ENCODE data around the gene LDLRAD4. TPM values are rescaled to one million over a fixed set of nuclear protein-coding genes. Genes with fewer than 3 reads are reported as not detected.

Gene LDLRAD4
- total and polyA plus RNA-seq, 9 of the 15 experiments (the other 6 are each of a cell fraction or from before 2014, with no cell fraction given), result 0.01 TPM; not detected in 8

GRCh38 chr18:13563390-13563805, 344.8 kb downstream of the LDLRAD4 start (continued):
- TF ChIP-seq E2F3 (CRISPR knock-in tag; IDR thresholded peaks at IDR 0.05) (no peak), PHF20 (IDR thresholded peaks at IDR 0.05; ENCODE audit: partially characterized antibody) (no peak), ZNF449 (CRISPR knock-in tag; IDR thresholded peaks at IDR 0.05) (no peak), SPI1 (IDR thresholded peaks at IDR 0.05; ENCODE audit: borderline replicate concordance, low read depth, low read length) (no peak), RBM15 (IDR thresholded peaks at IDR 0.05; ENCODE audit: insufficient read depth, low read length) (no peak), PCBP2 (IDR thresholded peaks at IDR 0.05; ENCODE audit: low read depth, low read length, poor library complexity, severe bottlenecking) (no peak), ZNF253 (CRISPR knock-in tag; conservative IDR thresholded peaks at IDR 0.05) (no peak)
- TF ChIP-seq, protein P1, sequence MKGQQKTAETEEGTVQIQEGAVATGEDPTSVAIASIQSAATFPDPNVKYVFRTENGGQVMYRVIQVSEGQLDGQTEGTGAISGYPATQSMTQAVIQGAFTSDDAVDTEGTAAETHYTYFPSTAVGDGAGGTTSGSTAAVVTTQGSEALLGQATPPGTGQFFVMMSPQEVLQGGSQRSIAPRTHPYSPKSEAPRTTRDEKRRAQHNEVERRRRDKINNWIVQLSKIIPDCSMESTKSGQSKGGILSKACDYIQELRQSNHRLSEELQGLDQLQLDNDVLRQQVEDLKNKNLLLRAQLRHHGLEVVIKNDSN (CRISPR knock-in tag; IDR thresholded peaks at IDR 0.05), result no peak

DNA sequence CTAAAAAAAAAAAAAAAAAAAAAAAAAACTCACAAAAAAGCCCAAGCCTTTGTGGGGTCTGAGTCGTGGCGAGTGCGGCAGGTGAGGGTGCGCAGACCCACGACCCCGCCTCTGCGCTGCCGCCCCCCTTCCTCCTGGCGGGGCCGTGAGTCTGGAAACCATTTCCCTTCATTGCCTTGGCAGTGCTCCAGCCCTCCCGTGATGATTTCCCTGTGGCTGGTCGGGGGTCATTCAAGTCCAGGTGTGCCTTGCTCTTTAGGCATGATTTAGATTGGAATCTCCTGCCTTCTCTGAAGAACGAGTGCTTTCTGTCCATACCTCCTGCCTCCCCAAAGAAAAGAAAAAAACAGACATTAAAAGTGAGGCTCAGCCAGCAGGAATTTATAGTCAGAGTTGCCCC, 346.0 kb downstream of the LDLRAD4 start:
- BruUV-seq (replicated peaks), result no TSS peak
- TF ChIP-seq HNRNPL (IDR thresholded peaks at IDR 0.05; ENCODE audit: low read depth, low read length) (no peak), NFE2L1 (tag; IDR thresholded peaks at IDR 0.05; ENCODE audit: borderline replicate concordance, low read depth) (no peak), SIN3B (IDR thresholded peaks at IDR 0.05; ENCODE audit: low read depth) (no peak), MCM7 (IDR thresholded peaks at IDR 0.05) (no peak), GTF2E2 (tag; IDR thresholded peaks at IDR 0.05) (no peak), TSC22D4 (tag; IDR thresholded peaks at IDR 0.05) (no peak), SMAD3 (CRISPR knock-in tag; conservative IDR thresholded peaks at IDR 0.05) (no peak), PKNOX1 (IDR thresholded peaks at IDR 0.05) (no peak), ZEB2 (IDR thresholded peaks at IDR 0.05) (no peak)
- TF ChIP-seq, protein P2, sequence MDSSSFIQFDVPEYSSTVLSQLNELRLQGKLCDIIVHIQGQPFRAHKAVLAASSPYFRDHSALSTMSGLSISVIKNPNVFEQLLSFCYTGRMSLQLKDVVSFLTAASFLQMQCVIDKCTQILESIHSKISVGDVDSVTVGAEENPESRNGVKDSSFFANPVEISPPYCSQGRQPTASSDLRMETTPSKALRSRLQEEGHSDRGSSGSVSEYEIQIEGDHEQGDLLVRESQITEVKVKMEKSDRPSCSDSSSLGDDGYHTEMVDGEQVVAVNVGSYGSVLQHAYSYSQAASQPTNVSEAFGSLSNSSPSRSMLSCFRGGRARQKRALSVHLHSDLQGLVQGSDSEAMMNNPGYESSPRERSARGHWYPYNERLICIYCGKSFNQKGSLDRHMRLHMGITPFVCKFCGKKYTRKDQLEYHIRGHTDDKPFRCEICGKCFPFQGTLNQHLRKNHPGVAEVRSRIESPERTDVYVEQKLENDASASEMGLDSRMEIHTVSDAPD (CRISPR knock-in tag; IDR thresholded peaks at IDR 0.05), result no peak
- TF ChIP-seq, protein P3, sequence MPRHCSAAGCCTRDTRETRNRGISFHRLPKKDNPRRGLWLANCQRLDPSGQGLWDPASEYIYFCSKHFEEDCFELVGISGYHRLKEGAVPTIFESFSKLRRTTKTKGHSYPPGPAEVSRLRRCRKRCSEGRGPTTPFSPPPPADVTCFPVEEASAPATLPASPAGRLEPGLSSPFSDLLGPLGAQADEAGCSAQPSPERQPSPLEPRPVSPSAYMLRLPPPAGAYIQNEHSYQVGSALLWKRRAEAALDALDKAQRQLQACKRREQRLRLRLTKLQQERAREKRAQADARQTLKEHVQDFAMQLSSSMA (CRISPR knock-in tag; IDR thresholded peaks at IDR 0.05), result no peak

More for the DNA sequence above, 346.0 kb downstream of the LDLRAD4 start:
- H3K27me3 ChIP-seq (ENCODE audit: control insufficient read depth in 2 of 2, insufficient read depth in 2 of 2, low read length in 2 of 2), result peaks cover 11 to 25% of the 10 kb centered on the region in 2 experiments; a peak in 3 of 5 replicates
- no peak overlapping the region for H2AFZ ChIP-seq (ENCODE audit: low read depth, low read length)
- H3K27ac ChIP-seq (ENCODE audit: extremely low read depth, low read depth, low read length), result no peak overlapping the region
- H3K4me1 ChIP-seq (replicated peaks in 1 of 2; ENCODE audit: control insufficient read depth in 2 of 2, insufficient read depth in 2 of 2, low read length in 2 of 2), result no peaks in the 10 kb centered on the region
- no peak overlapping the region for H3K4me3 ChIP-seq
- DNase-seq (ENCODE audit: extremely low read depth in 1 of 4, low spot score in 3 of 4), result no peak
- H3K9ac ChIP-seq (ENCODE audit: insufficient read depth in 1 of 2, low read depth in 2 of 2, low read length in 2 of 2), result no peak overlapping the region
- in situ Hi-C loops (cut with MboI), result loop anchor here (10.0 kb wide), 1 partner anchor 1030 kb away; no protein-coding TSS in a partner anchor
- no peak overlapping the region for H3K4me2 ChIP-seq (ENCODE audit: insufficient read depth, low read length)
- 2% methylated on average over 7 of the region's 13 CpGs for WGBS (ENCODE audit: insufficient coverage, low coverage, missing lambda C conversion rate)
- POLR2A ChIA-PET, result no interaction called here
- CTCF ChIA-PET (ENCODE audit: low intra/inter-chr PET ratio), result no interaction called here
- no peak for FAIRE-seq
- no peaks in the 10 kb centered on the region for H3K36me3 ChIP-seq (ENCODE audit: control insufficient read depth, insufficient read depth, low read length)
- intact Hi-C loops (cut with micrococcal nuclease), result no loop called here
- no peak for ATAC-seq
- no peaks in the 10 kb centered on the region for H4K20me1 ChIP-seq (replicated peaks; ENCODE audit: control insufficient read depth, insufficient read depth, low read length)
- H3K9me1 ChIP-seq (ENCODE audit: control insufficient read depth, insufficient read depth, low read length), result no peaks in the 10 kb centered on the region
- no peaks in the 10 kb centered on the region for H3K9me3 ChIP-seq (replicated peaks; ENCODE audit: control insufficient read depth, insufficient read depth, low read depth, low read length)
- no peaks in the 10 kb centered on the region for H3K79me2 ChIP-seq (ENCODE audit: control insufficient read depth, insufficient read depth, low read length)

All from K562 (cell line).